Mesothelial cell of epicardium (in vitro differentiated cells): ENCODE data around the gene DMBX1. TPM values are rescaled to one million over a fixed set of nuclear protein-coding genes. Genes with fewer than 3 reads are reported as not detected.

Experiments
- DNase-seq, 2 experiments: peaks; one replicate each; pipeline ENCODE4 v3.0.0; 2021; ENCODE audit warnings: low spot score in 2 of 2; ENCODE audit not compliant: unreplicated experiment in 2 of 2
- H3K27ac Mint-ChIP-seq: 2 replicates; pipeline ENCODE4 v1.8.0; 2021; ENCODE audit warnings: mixed read lengths
- H3K27me3 Mint-ChIP-seq: 2 replicates; pipeline ENCODE4 v1.8.0; 2021; ENCODE audit warnings: low read depth, mixed read lengths
- H3K36me3 Mint-ChIP-seq: 2 replicates; pipeline ENCODE4 v1.8.0; 2021; ENCODE audit warnings: mixed read lengths
- H3K4me1 Mint-ChIP-seq: 2 replicates; pipeline ENCODE4 v1.8.0; 2021; ENCODE audit warnings: mixed read lengths
- H3K4me3 Mint-ChIP-seq: 2 replicates; pipeline ENCODE4 v1.8.0; 2021; ENCODE audit warnings: mild to moderate bottlenecking, moderate library complexity, mixed read lengths
- H3K9me3 Mint-ChIP-seq: 2 replicates; pipeline ENCODE4 v1.8.0; 2021; ENCODE audit warnings: mixed read lengths
- total RNA-seq: library from RNA; stranded (reverse); gene quantifications from 3 replicates; pipeline ENCODE4 v1.2.1, GENCODE V29; 2021
- TF ChIP-seq, protein P1 (sequence below): fragments of 200-600 bp; sonication (generic); IDR thresholded peaks from one replicate; pipeline ENCODE4 v1.5.0; 2021; ENCODE audit warnings: antibody characterized with exemption; ENCODE audit not compliant: unreplicated experiment

DMBX1 gene
- total RNA-seq, 1 donor from 2014 or later = not detected

DNA sequence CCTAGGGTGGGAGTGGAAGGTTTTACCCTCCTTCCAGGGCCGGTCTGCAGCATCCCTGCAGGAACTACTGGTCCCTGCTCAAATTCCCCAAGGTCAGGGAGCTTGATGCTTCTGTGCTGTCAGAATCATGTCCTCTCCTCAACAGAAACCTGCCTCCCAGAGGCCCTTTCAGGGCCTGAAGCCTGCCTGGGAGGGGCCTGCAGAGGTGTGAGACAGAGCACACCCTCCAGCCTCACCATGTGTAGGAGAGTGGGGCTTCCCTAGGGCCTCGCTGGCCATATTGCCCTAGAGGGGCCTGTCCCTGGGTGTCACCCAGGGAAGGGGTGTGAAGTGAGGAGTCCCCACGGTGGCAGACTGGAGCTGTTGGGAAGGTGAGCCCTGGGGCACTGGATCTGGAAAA is 40.7 kb downstream of the DMBX1 start:
- no peak for DNase-seq
- TF ChIP-seq, protein P1, sequence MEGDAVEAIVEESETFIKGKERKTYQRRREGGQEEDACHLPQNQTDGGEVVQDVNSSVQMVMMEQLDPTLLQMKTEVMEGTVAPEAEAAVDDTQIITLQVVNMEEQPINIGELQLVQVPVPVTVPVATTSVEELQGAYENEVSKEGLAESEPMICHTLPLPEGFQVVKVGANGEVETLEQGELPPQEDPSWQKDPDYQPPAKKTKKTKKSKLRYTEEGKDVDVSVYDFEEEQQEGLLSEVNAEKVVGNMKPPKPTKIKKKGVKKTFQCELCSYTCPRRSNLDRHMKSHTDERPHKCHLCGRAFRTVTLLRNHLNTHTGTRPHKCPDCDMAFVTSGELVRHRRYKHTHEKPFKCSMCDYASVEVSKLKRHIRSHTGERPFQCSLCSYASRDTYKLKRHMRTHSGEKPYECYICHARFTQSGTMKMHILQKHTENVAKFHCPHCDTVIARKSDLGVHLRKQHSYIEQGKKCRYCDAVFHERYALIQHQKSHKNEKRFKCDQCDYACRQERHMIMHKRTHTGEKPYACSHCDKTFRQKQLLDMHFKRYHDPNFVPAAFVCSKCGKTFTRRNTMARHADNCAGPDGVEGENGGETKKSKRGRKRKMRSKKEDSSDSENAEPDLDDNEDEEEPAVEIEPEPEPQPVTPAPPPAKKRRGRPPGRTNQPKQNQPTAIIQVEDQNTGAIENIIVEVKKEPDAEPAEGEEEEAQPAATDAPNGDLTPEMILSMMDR = no peak
- Mint-ChIP-seq H3K36me3 (no peaks in the 10 kb centered on the region), H3K27me3 (peaks cover 84% of the 10 kb centered on the region), H3K27ac (no peak overlapping the region), H3K9me3 (no peaks in the 10 kb centered on the region), H3K4me3 (no peak overlapping the region), H3K4me1 (peaks cover 17% of the 10 kb centered on the region)

DNA sequence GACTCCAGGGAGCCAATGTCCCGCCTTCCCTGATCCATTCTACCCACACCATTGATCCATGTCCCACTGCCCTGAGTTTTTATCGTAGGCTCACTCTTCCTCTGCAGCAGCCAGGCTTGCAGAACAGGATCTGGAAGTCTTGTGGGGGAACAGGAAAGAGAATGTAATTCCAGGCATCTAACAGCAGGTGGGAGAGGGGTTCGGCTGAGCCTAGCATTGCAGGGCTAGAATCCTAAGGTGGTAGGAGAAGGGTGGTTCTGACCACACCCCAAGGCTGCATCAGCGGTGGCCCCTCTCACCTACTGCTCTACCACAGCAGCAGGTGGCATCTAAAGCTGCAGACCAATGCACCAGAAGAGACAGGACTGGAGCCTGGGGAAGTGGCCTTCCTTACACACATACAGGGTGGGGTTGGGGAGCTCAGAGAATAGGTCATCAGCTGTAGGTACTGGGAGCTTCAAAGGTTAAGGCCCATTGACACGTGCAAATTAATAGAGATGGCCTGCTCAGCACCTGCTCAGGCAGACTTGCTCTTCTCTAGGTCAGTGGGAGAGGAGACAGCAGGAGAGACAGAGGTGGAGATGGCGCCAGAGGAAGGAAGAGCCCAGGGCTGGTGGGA is 41.3 kb downstream of the DMBX1 start:
- Mint-ChIP-seq H3K36me3 (no peaks in the 10 kb centered on the region), H3K9me3 (no peaks in the 10 kb centered on the region), H3K4me3 (no peak overlapping the region), H3K27me3 (peaks cover 83% of the 10 kb centered on the region), H3K4me1 (peaks cover 15% of the 10 kb centered on the region), H3K27ac (no peak overlapping the region)
- TF ChIP-seq, protein P1 = peak; percentile 33
- DNase-seq = no peak

DNA sequence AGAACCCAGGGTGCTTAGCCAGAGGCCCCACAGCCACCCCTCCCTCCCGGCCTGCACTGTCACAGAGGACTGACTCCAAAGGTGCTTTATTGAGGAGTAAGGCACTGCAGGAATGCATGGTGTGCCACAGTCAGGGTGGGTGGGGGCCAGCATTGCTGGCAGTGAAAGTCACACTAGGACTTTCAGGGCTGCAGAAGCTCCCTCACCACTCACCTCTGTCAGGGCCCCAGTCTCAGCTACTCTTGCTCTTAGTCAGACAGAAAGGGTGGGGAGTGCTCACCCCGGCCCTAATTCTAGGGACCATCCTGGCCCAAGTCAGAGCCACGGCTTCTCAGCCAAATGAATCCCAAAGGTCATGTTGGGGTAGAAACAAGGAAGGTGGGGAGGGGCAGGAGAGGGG is 42.5 kb downstream of the DMBX1 start:
- H3K9me3 Mint-ChIP-seq = peaks cover 9% of the 10 kb centered on the region
- H3K27me3 Mint-ChIP-seq = peaks cover 83% of the 10 kb centered on the region
- no peak overlapping the region for H3K27ac Mint-ChIP-seq
- no peaks in the 10 kb centered on the region for H3K36me3 Mint-ChIP-seq
- peaks cover 6% of the 10 kb centered on the region for H3K4me1 Mint-ChIP-seq
- no peak overlapping the region for H3K4me3 Mint-ChIP-seq
- TF ChIP-seq, protein P1 = no peak
- DNase-seq = no peak

DNA sequence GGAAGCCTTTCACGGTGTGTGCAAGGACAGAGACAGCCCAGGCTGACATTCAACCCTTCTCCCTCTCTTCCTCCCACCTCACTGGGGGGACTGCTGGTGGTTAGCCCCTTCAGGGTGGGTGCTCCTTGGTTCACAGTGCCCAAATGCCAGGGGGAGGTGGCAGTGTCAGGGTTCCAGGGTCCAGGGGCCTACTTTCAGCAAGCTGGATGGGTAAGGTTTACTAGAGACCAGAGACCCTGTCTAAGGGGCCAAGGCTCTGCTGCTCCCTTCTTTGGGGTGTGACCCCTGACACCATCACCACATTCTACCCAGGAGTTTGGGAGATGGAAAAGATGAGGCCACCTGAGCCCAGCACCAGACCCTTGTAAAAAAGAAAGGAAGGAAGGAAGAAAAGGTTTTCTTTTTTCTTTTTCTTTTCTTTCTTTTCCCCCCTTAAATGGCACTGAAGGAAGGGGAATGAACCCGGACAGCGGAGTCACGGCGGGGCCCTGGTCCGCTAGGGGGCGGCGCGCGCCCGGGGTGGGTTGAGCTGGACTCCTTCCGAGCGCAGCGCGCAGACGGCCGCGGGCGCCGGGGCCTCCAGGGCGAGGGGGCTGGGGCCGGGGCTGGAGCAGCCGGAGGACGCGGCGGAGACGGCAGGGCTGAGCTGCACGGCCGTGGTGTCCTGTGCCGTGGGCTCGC is 43.0 kb downstream of the DMBX1 start:
- no peaks in the 10 kb centered on the region for H3K36me3 Mint-ChIP-seq
- peaks cover 82% of the 10 kb centered on the region for H3K27me3 Mint-ChIP-seq
- peak; percentile 67 to 85 for DNase-seq
- H3K9me3 Mint-ChIP-seq = peaks cover 14% of the 10 kb centered on the region
- H3K4me1 Mint-ChIP-seq = peaks cover 6% of the 10 kb centered on the region
- peak overlapping the region; percentile 25 for H3K4me3 Mint-ChIP-seq
- no peak overlapping the region for H3K27ac Mint-ChIP-seq
- TF ChIP-seq, protein P1 = peak; percentile 66

DNA sequence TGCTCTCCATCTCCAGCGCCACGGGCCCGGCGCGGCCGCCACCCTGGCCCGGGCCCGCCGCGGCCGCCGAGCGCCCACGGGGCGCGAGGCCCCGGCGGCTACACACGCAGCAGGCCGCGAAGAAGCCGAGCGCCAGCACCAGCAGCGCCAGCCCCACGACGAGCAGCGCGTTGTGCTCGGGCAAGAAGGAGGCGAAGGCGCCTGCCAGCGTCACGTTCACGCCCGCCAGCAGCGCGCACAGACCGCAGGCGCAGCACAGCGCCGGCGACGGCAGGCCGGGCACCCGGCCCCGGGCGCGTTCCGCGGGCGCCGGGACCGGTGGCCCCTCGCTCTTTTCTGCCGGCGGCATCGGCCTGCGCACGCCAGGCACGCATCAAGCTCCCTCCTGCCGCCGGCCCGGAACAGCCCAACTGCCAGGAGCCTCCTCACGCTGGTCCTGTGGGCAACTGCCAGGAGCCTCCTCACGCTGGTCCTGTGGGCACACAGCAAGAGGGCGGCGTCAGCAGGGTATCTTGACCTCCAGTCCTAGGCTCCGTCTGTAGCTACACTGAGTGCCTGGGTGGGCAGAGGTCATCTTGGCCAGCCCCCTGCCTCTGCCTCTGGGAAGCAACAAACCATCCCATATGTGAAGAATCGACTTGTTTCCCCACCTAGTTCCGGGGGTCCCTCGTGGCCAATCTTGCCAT is 43.7 kb downstream of the DMBX1 start:
- H3K4me1 Mint-ChIP-seq = peaks cover 6% of the 10 kb centered on the region
- H3K9me3 Mint-ChIP-seq = peaks cover 14% of the 10 kb centered on the region
- peak overlapping the region; percentile 64 for H3K4me3 Mint-ChIP-seq
- no peaks in the 10 kb centered on the region for H3K36me3 Mint-ChIP-seq
- no peak overlapping the region for H3K27ac Mint-ChIP-seq
- peaks cover 79% of the 10 kb centered on the region for H3K27me3 Mint-ChIP-seq
- TF ChIP-seq, protein P1 = no peak
- peak in 1 of 2 experiments; percentile 61 for DNase-seq
